ENCODE results near the gene UXT. TPM values are rescaled to one million over a fixed set of nuclear protein-coding genes. Genes with fewer than 3 reads are reported as not detected.

UXT gene
- total and polyA plus RNA-seq, 9 of the 15 experiments (the other 6 are each of a cell fraction or from before 2014, with no cell fraction given): 141 to 300 (median 204) TPM

- FAIRE-seq (no peak), DNase-seq (ENCODE audit: extremely low read depth in 1 of 4, low spot score in 3 of 4) (peak in 1 of 4 experiments; percentile 6), ATAC-seq (no peak)
- H3K79me2 ChIP-seq (ENCODE audit: control insufficient read depth, insufficient read depth, low read length): no peaks in the 10 kb centered on the region
- POLR2A ChIA-PET: interaction anchor here (0.6 kb wide), 1 partner anchor 247 kb away, joined by 3 read pairs; no protein-coding TSS in a partner anchor
- WGBS (ENCODE audit: insufficient coverage, low coverage, missing lambda C conversion rate): 55% methylated on average over 3 of the region's 6 CpGs
- H3K9me3 ChIP-seq (replicated peaks; ENCODE audit: control insufficient read depth, insufficient read depth, low read depth, low read length): no peaks in the 10 kb centered on the region
- H3K4me3 ChIP-seq: no peak overlapping the region
- H3K9ac ChIP-seq (ENCODE audit: insufficient read depth in 1 of 2, low read depth in 2 of 2, low read length in 2 of 2): no peak overlapping the region
- H4K20me1 ChIP-seq (replicated peaks; ENCODE audit: control insufficient read depth, insufficient read depth, low read length): no peaks in the 10 kb centered on the region
- in situ Hi-C loops (cut with MboI) (no loop called here), intact Hi-C loops (cut with micrococcal nuclease) (no loop called here)
- no peak overlapping the region for H2AFZ ChIP-seq (ENCODE audit: low read depth, low read length)
- no peak overlapping the region for H3K27ac ChIP-seq (ENCODE audit: extremely low read depth, low read depth, low read length)
- H3K4me2 ChIP-seq (ENCODE audit: insufficient read depth, low read length): no peak overlapping the region
- H3K36me3 ChIP-seq (ENCODE audit: control insufficient read depth, insufficient read depth, low read length): no peaks in the 10 kb centered on the region; the same call in 2 of the 3 replicates
- CTCF ChIA-PET (ENCODE audit: low intra/inter-chr PET ratio): no interaction called here
- H3K27me3 ChIP-seq (ENCODE audit: control insufficient read depth in 2 of 2, insufficient read depth in 2 of 2, low read length in 2 of 2): no peaks in the 10 kb centered on the region
- H3K9me1 ChIP-seq (ENCODE audit: control insufficient read depth, insufficient read depth, low read length): no peaks in the 10 kb centered on the region
- H3K4me1 ChIP-seq (replicated peaks in 1 of 2; ENCODE audit: control insufficient read depth in 2 of 2, insufficient read depth in 2 of 2, low read length in 2 of 2): peaks cover 12 to 27% of the 10 kb centered on the region in 2 experiments; a peak in 4 of 5 replicates
- BruUV-seq (replicated peaks): no TSS peak
- TF ChIP-seq CBFA2T3 (IDR thresholded peaks at IDR 0.05) (0 out of 2 replicates have a peak, but pooled peaks have one; percentile 12), NFRKB (IDR thresholded peaks at IDR 0.05; ENCODE audit: low read depth) (no peak), SETDB1 (IDR thresholded peaks at IDR 0.05; ENCODE audit: low read length) (no peak), FOSL1 (tag; conservative IDR thresholded peaks at IDR 0.05) (peak; percentile 24; the same call in 1 of the 2 replicates), ZNF512 (tag; IDR thresholded peaks at IDR 0.05) (no peak), ARID3B (CRISPR knock-in tag; IDR thresholded peaks at IDR 0.05; ENCODE audit: borderline replicate concordance) (no peak), ZMIZ1 (IDR thresholded peaks at IDR 0.05; ENCODE audit: low read depth in 2 of 2, low read length in 2 of 2) (no peak), ZZZ3 (IDR thresholded peaks at IDR 0.05) (no peak), RFX1 (IDR thresholded peaks at IDR 0.05) (peak; percentile 33; the same call in 1 of the 2 replicates), SRSF7 (optimal IDR thresholded peaks at IDR 0.05; ENCODE audit: low read depth, low read length) (no peak), GATAD2B (IDR thresholded peaks at IDR 0.05; ENCODE audit: borderline replicate concordance) (no peak), ZNF280B (CRISPR knock-in tag; IDR thresholded peaks at IDR 0.05) (no peak), SMAD2 (IDR thresholded peaks at IDR 0.05; ENCODE audit: low read depth, low read length) (no peak), GTF2E2 (tag; IDR thresholded peaks at IDR 0.05) (no peak), EWSR1 (IDR thresholded peaks at IDR 0.05; ENCODE audit: borderline replicate concordance, low read depth, partially characterized antibody) (no peak), ZFP1 (CRISPR knock-in tag; IDR thresholded peaks at IDR 0.05) (no peak)
Measured at GRCh38 chrX:47687263-47687662, 28.3 kb upstream of the UXT start.
